CD8-positive, alpha-beta memory T cell (primary cell): ENCODE results near the gene ADM. TPM values are rescaled to one million over a fixed set of nuclear protein-coding genes. Genes with fewer than 3 reads are reported as not detected.

Experiments
- CTCF ChIA-PET: fragments of 350-600 bp; sonication (Branson Sonifier 250); formaldehyde crosslinking; loops from one replicate; lab custom pipeline; 2021; ENCODE audit warnings: antibody characterized with exemption; lab: Charles Lee
- POLR2A ChIA-PET: fragments of 350-600 bp; sonication (Branson Sonifier 250); formaldehyde crosslinking; loops from one replicate; lab custom pipeline; 2021; ENCODE audit warnings: antibody characterized with exemption; lab: Charles Lee
- DNase-seq, 5 donors: peaks; one replicate each; pipeline versions ENCODE4 v3.0.0 to v3.0.0-alpha.2; 2020 to 2022; ENCODE audit warnings: mixed read lengths in 1 of 5
- H3K27ac ChIP-seq: one replicate; pipeline ENCODE4 v1.7.0; 2013; ENCODE audit warnings: low read depth, mild to moderate bottlenecking, low read length, moderate library complexity
- H3K27me3 ChIP-seq: 2 replicates; pipeline ENCODE4 v1.7.0; 2013; ENCODE audit warnings: low read length, mild to moderate bottlenecking; ENCODE audit not compliant: insufficient read depth, poor library complexity, severe bottlenecking
- H3K36me3 ChIP-seq: 2 replicates; pipeline ENCODE4 v1.7.0; 2013; ENCODE audit warnings: mild to moderate bottlenecking, low read length, moderate library complexity; ENCODE audit not compliant: insufficient read depth
- H3K4me1 ChIP-seq: 2 replicates; pipeline ENCODE4 v1.7.0; 2013; ENCODE audit warnings: mild to moderate bottlenecking, low read length, moderate library complexity; ENCODE audit not compliant: insufficient read depth
- H3K4me3 ChIP-seq: 2 replicates; pipeline ENCODE4 v1.7.0; 2013; ENCODE audit warnings: mild to moderate bottlenecking, low read length
- H3K9me3 ChIP-seq: 2 replicates; pipeline ENCODE4 v1.7.0; 2013; ENCODE audit warnings: mild to moderate bottlenecking, low read length
- H3K27ac Mint-ChIP-seq, 8 donors: one replicate each; pipeline ENCODE4 v1.8.0; 2020 to 2021; ENCODE audit warnings: mixed read lengths in 8 of 8, mild to moderate bottlenecking in 6 of 8, inconsistent platforms in 3 of 8, moderate library complexity in 3 of 8
- H3K27me3 Mint-ChIP-seq, 2 donors: one replicate each; pipeline ENCODE4 v1.8.0; 2020 to 2021; ENCODE audit warnings: mixed read lengths in 2 of 2, mild to moderate bottlenecking in 1 of 2, moderate library complexity in 1 of 2
- H3K36me3 Mint-ChIP-seq, 3 donors: one replicate each; pipeline ENCODE4 v1.8.0; 2020 to 2021; ENCODE audit warnings: mixed read lengths in 3 of 3, inconsistent platforms in 1 of 3, mild to moderate bottlenecking in 1 of 3
- H3K4me1 Mint-ChIP-seq, 3 donors: one replicate each; pipeline ENCODE4 v1.8.0; 2020 to 2021; ENCODE audit warnings: mixed read lengths in 3 of 3, inconsistent platforms in 1 of 3, mild to moderate bottlenecking in 1 of 3
- H3K4me3 Mint-ChIP-seq, 7 donors: one replicate each; pipeline ENCODE4 v1.8.0; 2020 to 2021; ENCODE audit warnings: mixed read lengths in 7 of 7, mild to moderate bottlenecking in 6 of 7, moderate library complexity in 4 of 7, inconsistent platforms in 2 of 7
- H3K9me3 Mint-ChIP-seq, 5 donors: one replicate each; pipeline ENCODE4 v1.8.0; 2020 to 2022; ENCODE audit warnings: mixed read lengths in 5 of 5, mild to moderate bottlenecking in 3 of 5, moderate library complexity in 2 of 5, inconsistent platforms in 1 of 5
- polyA plus RNA-seq: library from polyadenylated mRNA; unstranded; fragments of 300-500 nt; fragmentation: Illumina TruSeq; gene quantifications from one replicate; pipeline ENCODE4 v1.2.3, GENCODE V29; 2021
- total RNA-seq, 2 experiments: library from RNA; stranded (reverse); gene quantifications; one replicate each; pipeline ENCODE4 v1.2.3, GENCODE V29; 2021

The ADM gene
- total and polyA plus RNA-seq, 3 experiments from 2014 or later = 0.16 to 0.64 (median 0.24) TPM

DNA sequence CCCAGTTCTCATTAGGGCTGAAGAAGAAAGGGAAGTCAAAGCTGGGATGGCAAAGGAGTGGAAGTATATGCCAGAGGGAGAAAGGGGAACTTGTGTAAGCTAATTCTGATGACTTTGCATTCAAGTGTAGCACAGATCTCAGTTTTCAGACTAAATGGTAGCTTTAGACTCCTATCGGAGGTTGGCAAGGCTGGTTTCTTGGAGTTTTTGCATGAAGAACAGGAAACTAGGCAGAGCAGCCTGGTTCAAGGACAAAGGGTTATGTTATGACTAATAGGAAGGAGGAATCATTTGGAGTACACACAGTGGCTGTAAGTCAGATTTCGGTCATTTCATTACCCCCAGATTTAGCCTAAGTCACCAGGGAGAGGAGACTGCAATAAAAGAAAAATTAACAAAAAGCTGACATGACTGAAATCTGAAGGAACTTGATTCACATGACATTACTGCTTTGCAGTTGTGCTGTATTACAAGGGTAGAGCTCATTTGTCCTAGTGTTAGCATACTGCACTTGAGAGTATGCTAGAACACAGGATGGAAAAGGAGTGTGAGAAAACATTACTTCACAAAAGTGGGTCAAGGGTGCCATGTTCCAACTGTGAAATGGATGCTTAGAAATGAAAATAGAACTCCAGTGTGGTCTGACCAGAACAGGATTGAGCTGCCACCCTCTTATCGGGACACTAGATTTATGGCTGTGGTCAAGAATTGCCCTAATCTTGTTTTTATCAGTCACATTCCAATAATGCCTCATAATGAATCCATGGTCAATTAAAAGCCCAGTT lies 23.6 kb downstream of the ADM start:
- no peak for DNase-seq
- Histone ChIP-seq H3K4me3 (no peak overlapping the region), H3K9me3 (no peaks in the 10 kb centered on the region), H3K4me1 (no peaks in the 10 kb centered on the region), H3K27me3 (peaks cover 4% of the 10 kb centered on the region), H3K36me3 (no peaks in the 10 kb centered on the region), H3K27ac (no peak overlapping the region)
- Mint-ChIP-seq H3K4me1 (no peaks in the 10 kb centered on the region), H3K9me3 (no peaks in the 10 kb centered on the region), H3K27me3 (peaks cover 20 to 27% of the 10 kb centered on the region in 2 donors), H3K36me3 (no peaks in the 10 kb centered on the region), H3K4me3 (no peak overlapping the region), H3K27ac (no peak overlapping the region)
- ChIA-PET CTCF (no interaction called here), POLR2A (no interaction called here)

DNA sequence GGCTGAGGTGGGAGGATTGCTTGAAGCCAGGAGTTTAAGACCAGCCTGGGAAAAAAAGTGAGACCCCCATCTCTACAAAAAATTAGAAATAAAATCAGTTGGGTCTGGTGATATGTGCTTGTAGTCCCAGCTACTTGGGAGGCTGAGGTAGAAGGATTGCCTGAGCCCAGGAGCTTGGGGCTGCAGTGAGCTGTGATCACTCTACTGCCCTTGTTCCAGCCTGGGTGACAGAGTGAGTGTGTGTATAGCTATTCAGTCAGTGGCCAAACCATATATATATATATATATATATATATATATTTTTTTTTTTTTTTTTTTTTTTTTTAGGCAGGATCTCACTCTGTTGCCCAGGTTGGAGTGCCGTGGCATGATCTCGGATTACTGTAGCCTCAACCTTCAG lies 24.5 kb downstream of the ADM start:
- H3K36me3 Mint-ChIP-seq = no peaks in the 10 kb centered on the region
- no peak overlapping the region for H3K27ac ChIP-seq
- no peak overlapping the region for H3K27ac Mint-ChIP-seq
- H3K4me3 ChIP-seq = no peak overlapping the region
- no peaks in the 10 kb centered on the region for H3K9me3 Mint-ChIP-seq
- H3K36me3 ChIP-seq = no peaks in the 10 kb centered on the region
- POLR2A ChIA-PET = no interaction called here
- H3K4me1 ChIP-seq = no peaks in the 10 kb centered on the region
- H3K4me1 Mint-ChIP-seq = no peaks in the 10 kb centered on the region
- no peaks in the 10 kb centered on the region for H3K27me3 ChIP-seq
- CTCF ChIA-PET = no interaction called here
- no peak overlapping the region for H3K4me3 Mint-ChIP-seq
- H3K9me3 ChIP-seq = no peaks in the 10 kb centered on the region
- peaks cover 20 to 28% of the 10 kb centered on the region in 2 donors for H3K27me3 Mint-ChIP-seq
- DNase-seq = no peak

DNA sequence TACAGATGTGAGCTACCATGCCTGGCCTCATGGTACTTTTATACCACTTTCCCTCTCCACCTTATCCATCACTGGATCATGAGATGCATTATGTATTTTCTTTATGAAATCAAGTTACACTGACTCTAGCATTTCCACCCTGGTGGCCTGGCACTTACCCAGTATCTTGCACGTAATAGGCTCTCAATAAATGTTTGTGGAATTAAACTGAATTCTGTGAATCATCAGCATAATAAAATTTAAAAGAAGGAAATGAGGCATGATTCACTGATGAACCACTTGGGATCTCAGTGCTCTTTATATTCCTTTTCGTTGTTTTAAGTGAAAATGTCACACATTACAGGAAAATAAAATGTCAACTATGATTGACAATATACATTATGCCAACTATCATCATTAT lies 25.1 kb downstream of the ADM start:
- POLR2A ChIA-PET = no interaction called here
- CTCF ChIA-PET = no interaction called here
- Histone ChIP-seq H3K36me3 (no peaks in the 10 kb centered on the region), H3K4me1 (no peaks in the 10 kb centered on the region), H3K4me3 (no peak overlapping the region), H3K27ac (no peak overlapping the region), H3K27me3 (no peaks in the 10 kb centered on the region), H3K9me3 (no peaks in the 10 kb centered on the region)
- Mint-ChIP-seq H3K36me3 (no peaks in the 10 kb centered on the region), H3K4me1 (no peaks in the 10 kb centered on the region), H3K27ac (no peak overlapping the region), H3K27me3 (peaks cover 17 to 29% of the 10 kb centered on the region in 2 donors), H3K9me3 (no peaks in the 10 kb centered on the region), H3K4me3 (no peak overlapping the region)
- no peak for DNase-seq

DNA sequence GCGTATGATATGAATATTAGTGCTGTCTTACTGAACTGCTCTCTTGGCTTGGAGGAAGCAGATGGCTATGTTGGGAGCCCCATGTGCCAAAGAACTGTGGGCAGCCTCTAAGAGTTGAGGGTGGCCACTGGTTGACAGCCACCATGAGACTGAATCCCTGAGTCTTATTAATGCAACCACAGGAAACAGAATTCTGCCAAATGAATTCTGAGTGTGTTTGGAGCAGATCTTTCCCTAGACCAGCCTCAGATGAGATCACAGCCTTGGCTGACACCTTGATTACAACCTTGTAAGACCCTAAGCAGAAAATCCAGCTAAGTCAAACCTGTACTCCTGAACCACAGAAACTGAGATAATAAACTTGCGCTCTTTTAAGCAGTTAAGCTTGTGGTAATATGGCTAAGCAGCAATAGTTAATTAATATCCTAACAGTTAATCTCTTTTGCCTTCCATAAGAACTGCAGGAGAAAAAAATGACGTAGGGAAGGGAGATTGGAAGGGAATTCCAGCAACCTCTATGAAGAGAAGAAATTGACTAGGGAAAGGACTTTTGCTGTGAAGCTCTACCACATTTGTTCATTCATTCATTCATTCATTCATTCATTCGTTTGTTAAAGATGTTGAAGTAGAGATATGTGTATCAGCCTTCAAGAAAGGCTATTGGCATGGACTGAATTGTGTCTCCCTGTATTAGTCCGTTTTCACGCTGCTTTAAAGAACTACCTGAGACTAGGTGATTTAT lies 26.8 kb downstream of the ADM start:
- Mint-ChIP-seq H3K27ac (peak overlapping the region in 1 of 8 donors; percentile 47), H3K9me3 (no peaks in the 10 kb centered on the region), H3K4me1 (no peaks in the 10 kb centered on the region), H3K27me3 (peaks cover 17 to 28% of the 10 kb centered on the region in 2 donors), H3K4me3 (no peak overlapping the region), H3K36me3 (no peaks in the 10 kb centered on the region)
- Histone ChIP-seq H3K27ac (no peak overlapping the region), H3K9me3 (no peaks in the 10 kb centered on the region), H3K27me3 (no peaks in the 10 kb centered on the region), H3K4me1 (no peaks in the 10 kb centered on the region), H3K36me3 (no peaks in the 10 kb centered on the region), H3K4me3 (no peak overlapping the region)
- ChIA-PET CTCF (no interaction called here), POLR2A (no interaction called here)
- no peak for DNase-seq

DNA sequence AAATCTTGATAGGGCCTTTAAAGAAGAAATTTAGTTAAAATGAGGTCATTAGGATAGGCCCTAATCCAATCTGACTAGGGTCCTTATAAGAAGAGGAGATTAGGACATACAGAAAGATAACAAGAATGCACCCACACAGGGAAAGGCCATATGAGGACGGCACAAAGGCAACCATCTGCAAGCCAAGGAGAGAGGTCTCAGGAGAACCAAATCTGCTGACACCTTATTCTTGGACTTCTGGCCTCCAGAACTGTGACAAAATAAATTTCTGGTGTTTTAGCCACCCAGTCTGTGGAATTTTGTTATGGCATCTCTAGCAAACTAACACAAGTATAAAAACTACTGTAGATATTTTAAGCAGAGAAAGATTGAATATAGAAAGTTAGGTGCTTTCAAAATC lies 28.6 kb downstream of the ADM start:
- Histone ChIP-seq H3K4me1 (no peaks in the 10 kb centered on the region), H3K9me3 (no peaks in the 10 kb centered on the region), H3K27me3 (no peaks in the 10 kb centered on the region), H3K36me3 (no peaks in the 10 kb centered on the region), H3K4me3 (no peak overlapping the region), H3K27ac (no peak overlapping the region)
- H3K4me1 Mint-ChIP-seq = no peaks in the 10 kb centered on the region
- no peak overlapping the region for H3K27ac Mint-ChIP-seq
- no peak for DNase-seq
- POLR2A ChIA-PET = no interaction called here
- no peaks in the 10 kb centered on the region for H3K36me3 Mint-ChIP-seq
- CTCF ChIA-PET = interaction anchor here (0.6 kb wide), 1 partner anchor 9 kb away, joined by 3 read pairs; no protein-coding TSS in a partner anchor
- no peaks in the 10 kb centered on the region for H3K9me3 Mint-ChIP-seq
- H3K27me3 Mint-ChIP-seq = peaks cover 18 to 34% of the 10 kb centered on the region in 2 donors
- H3K4me3 Mint-ChIP-seq = no peak overlapping the region

DNA sequence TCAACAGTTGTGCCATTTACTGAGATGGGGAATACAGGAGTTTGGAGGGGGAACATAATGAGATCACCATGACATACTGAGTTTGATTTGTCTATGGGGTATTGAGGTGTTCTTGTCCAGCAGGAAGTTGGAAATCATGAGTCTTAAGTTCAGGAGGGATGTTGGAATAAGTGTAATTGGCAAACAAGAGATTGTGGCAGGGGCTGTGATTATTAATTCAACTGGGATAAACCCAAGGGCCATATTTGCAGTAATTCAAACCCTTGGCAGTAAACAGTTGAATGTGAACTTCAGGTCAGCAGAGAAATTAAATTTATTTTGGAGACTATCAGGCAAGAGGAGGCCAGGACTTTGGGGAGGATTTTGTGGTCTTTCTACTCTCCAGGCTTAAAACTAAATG lies 33.4 kb downstream of the ADM start:
- no peak overlapping the region for H3K4me3 Mint-ChIP-seq
- peaks cover 11 to 48% of the 10 kb centered on the region in 2 donors for H3K27me3 Mint-ChIP-seq
- no peaks in the 10 kb centered on the region for H3K27me3 ChIP-seq
- H3K36me3 ChIP-seq = no peaks in the 10 kb centered on the region
- H3K27ac Mint-ChIP-seq = peak overlapping the region in 2 of 8 donors; percentile 16 to 36
- DNase-seq = no peak
- H3K9me3 ChIP-seq = no peaks in the 10 kb centered on the region
- CTCF ChIA-PET = no interaction called here
- H3K4me1 Mint-ChIP-seq = no peaks in the 10 kb centered on the region
- POLR2A ChIA-PET = no interaction called here
- no peaks in the 10 kb centered on the region for H3K4me1 ChIP-seq
- H3K27ac ChIP-seq = no peak overlapping the region
- no peaks in the 10 kb centered on the region for H3K36me3 Mint-ChIP-seq
- H3K9me3 Mint-ChIP-seq = no peaks in the 10 kb centered on the region
- no peak overlapping the region for H3K4me3 ChIP-seq

DNA sequence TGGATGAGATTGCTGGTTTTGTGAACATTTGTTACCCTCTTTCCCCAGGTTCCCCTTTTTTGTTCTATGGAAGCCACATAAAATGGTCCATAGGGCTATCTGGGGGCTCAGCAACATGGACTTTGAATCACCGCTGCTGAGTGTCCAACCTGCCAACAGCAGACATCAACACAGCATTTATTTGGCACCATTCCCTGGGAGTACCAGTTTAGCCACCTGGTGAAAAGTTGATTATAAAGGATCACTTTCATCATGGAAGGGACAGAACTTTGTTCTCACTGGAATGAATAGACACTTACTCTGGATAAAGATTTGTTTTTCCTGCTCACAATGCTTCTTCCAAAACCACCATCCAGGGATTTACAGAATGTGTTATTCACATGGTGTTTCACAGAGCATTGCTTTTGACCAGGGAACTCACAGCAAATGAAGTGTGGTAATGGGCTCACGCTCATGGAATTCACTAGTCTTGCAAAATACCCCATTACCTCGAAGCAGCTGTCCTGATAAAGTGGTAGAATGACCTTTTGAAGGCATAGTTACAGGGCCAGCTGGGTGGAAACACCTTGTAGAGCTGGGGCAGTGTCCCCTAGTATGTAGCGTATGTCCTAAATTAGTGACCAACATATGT lies 43.9 kb downstream of the ADM start:
- no peak overlapping the region for H3K27ac Mint-ChIP-seq
- DNase-seq = no peak
- POLR2A ChIA-PET = no interaction called here
- H3K27me3 Mint-ChIP-seq = peaks cover 5 to 8% of the 10 kb centered on the region in 2 donors
- H3K27me3 ChIP-seq = no peaks in the 10 kb centered on the region
- H3K4me3 ChIP-seq = no peak overlapping the region
- H3K27ac ChIP-seq = no peak overlapping the region
- no peak overlapping the region for H3K4me3 Mint-ChIP-seq
- H3K4me1 ChIP-seq = no peaks in the 10 kb centered on the region
- no peaks in the 10 kb centered on the region for H3K4me1 Mint-ChIP-seq
- no peaks in the 10 kb centered on the region for H3K36me3 ChIP-seq
- H3K36me3 Mint-ChIP-seq = no peaks in the 10 kb centered on the region
- H3K9me3 Mint-ChIP-seq = no peaks in the 10 kb centered on the region
- no peaks in the 10 kb centered on the region for H3K9me3 ChIP-seq
- CTCF ChIA-PET = no interaction called here

DNA sequence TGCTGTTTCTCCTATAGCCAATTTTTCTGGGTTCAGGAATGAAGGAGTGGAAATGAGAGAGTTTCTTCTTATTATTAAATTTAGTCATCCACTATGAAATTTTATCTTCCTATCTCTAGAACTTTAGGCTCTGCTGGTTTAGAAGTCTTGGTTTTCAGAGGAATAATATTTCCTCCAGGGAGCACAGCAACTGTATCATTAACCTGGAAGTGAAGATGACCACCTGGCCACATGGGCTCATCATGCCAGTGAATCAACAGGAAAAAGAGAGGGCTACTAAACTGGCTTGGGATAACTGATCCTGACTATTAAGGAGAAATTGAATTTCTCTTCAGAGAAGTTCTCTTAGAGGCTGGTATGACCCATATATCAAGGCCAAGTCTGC lies 44.4 kb downstream of the ADM start:
- POLR2A ChIA-PET = no interaction called here
- no peaks in the 10 kb centered on the region for H3K4me1 ChIP-seq
- peaks cover 7 to 8% of the 10 kb centered on the region in 2 donors for H3K27me3 Mint-ChIP-seq
- no peaks in the 10 kb centered on the region for H3K9me3 ChIP-seq
- no peaks in the 10 kb centered on the region for H3K27me3 ChIP-seq
- H3K4me3 ChIP-seq = no peak overlapping the region
- H3K4me3 Mint-ChIP-seq = no peak overlapping the region
- no peaks in the 10 kb centered on the region for H3K36me3 Mint-ChIP-seq
- CTCF ChIA-PET = interaction anchor here (1.7 kb wide), 1 partner anchor 17 kb away, joined by 4 read pairs; no protein-coding TSS in a partner anchor
- H3K36me3 ChIP-seq = no peaks in the 10 kb centered on the region
- H3K9me3 Mint-ChIP-seq = no peaks in the 10 kb centered on the region
- H3K4me1 Mint-ChIP-seq = no peaks in the 10 kb centered on the region
- no peak for DNase-seq
- no peak overlapping the region for H3K27ac ChIP-seq
- no peak overlapping the region for H3K27ac Mint-ChIP-seq
